GM12891 (cell line): ENCODE data around the gene PTX3. TPM values are rescaled to one million over a fixed set of nuclear protein-coding genes. Genes with fewer than 3 reads are reported as not detected.

Experiments used
- DNase-seq: peaks from one replicate; pipeline ENCODE4 v3.0.0; 2011; ENCODE audit warnings: low spot score; ENCODE audit not compliant: insufficient read length
- FAIRE-seq: peaks from 2 replicates; lab custom pipeline; 2011; peaks lifted over from hg19 to GRCh38; lab: Jason Lieb, UNC
- PAX5 ChIP-seq: IDR thresholded peaks from 2 replicates; pipeline ENCODE4 v1.6.1; 2011; ENCODE audit warnings: low read length, moderate library complexity, mild to moderate bottlenecking; ENCODE audit not compliant: insufficient read depth, severe bottlenecking
- POLR2A ChIP-seq: IDR thresholded peaks from 2 replicates; pipeline ENCODE4 v1.6.1; 2011; ENCODE audit warnings: low read depth, low read length, control low read depth
- POLR2AphosphoS5 ChIP-seq: IDR thresholded peaks from 2 replicates; pipeline ENCODE4 v1.6.1; 2011; ENCODE audit warnings: low read depth, low read length, control low read depth
- POU2F2 ChIP-seq: IDR thresholded peaks from 2 replicates; pipeline ENCODE4 v1.6.1; 2011; ENCODE audit warnings: low read depth, mild to moderate bottlenecking, control low read depth, low read length, moderate library complexity
- SPI1 ChIP-seq: IDR thresholded peaks from 2 replicates; pipeline ENCODE4 v1.6.1; 2011; ENCODE audit warnings: low read depth, low read length, control low read depth
- TAF1 ChIP-seq: IDR thresholded peaks from 2 replicates; pipeline ENCODE4 v1.6.1; 2011; ENCODE audit warnings: low read depth, low read length, control low read depth
- polyA plus RNA-seq: library from polyadenylated mRNA; unstranded; fragments of >200 nt; gene quantifications from one replicate; pipeline ENCODE4 v1.2.1, GENCODE V29; 2012; ENCODE audit warnings: low read depth, missing spikeins, inconsistent platforms; ENCODE audit not compliant: missing spikeins

PTX3 gene
- 0.04 TPM for polyA plus RNA-seq

GRCh38 chr3:157436583-157437291 is at the start of gene PTX3:
PTX3 (plus strand) TSS chr3:157436850; CDS start chr3:157436934, 84 bp downstream.
- TF ChIP-seq PAX5 (no peak), POLR2AphosphoS5 (no peak), TAF1 (no peak), POU2F2 (no peak), POLR2A (no peak), SPI1 (no peak)
- FAIRE-seq, result no peak

GRCh38 chr3:157387708-157388435 is 48.8 kb upstream of the PTX3 start:
- DNase-seq, result no peak
- no peak for FAIRE-seq
- TF ChIP-seq POLR2AphosphoS5, result no peak
- TF ChIP-seq POU2F2, result no peak
- no peak for TF ChIP-seq POLR2A
- TF ChIP-seq SPI1, result no peak
- TF ChIP-seq PAX5, result no peak
- no peak for TF ChIP-seq TAF1

More at GRCh38 chr3:157436583-157437291, at the start of gene PTX3:
- no peak for DNase-seq

- no peak for TF ChIP-seq SPI1
- no peak for TF ChIP-seq TAF1
- no peak for TF ChIP-seq POU2F2
- TF ChIP-seq POLR2AphosphoS5, result no peak
- TF ChIP-seq PAX5, result no peak
- TF ChIP-seq POLR2A, result no peak
Measured at GRCh38 chr3:157388976-157389375, 47.7 kb upstream of the PTX3 start.

GRCh38 chr3:157390713-157391515 is 45.7 kb upstream of the PTX3 start:
- no peak for TF ChIP-seq POU2F2
- no peak for TF ChIP-seq TAF1
- TF ChIP-seq POLR2A, result no peak
- TF ChIP-seq SPI1, result no peak
- no peak for TF ChIP-seq POLR2AphosphoS5
- no peak for TF ChIP-seq PAX5
- no peak for DNase-seq
- FAIRE-seq, result no peak

More at GRCh38 chr3:157388976-157389375, 47.7 kb upstream of the PTX3 start:
- DNase-seq (no peak), FAIRE-seq (no peak)

GRCh38 chr3:157392104-157392503 is 44.5 kb upstream of the PTX3 start:
- no peak for TF ChIP-seq POLR2AphosphoS5
- TF ChIP-seq POLR2A, result no peak
- TF ChIP-seq POU2F2, result no peak

GRCh38 chr3:157393113-157393512 is 43.5 kb upstream of the PTX3 start:
- no peak for TF ChIP-seq SPI1
- no peak for TF ChIP-seq PAX5
- no peak for TF ChIP-seq POLR2AphosphoS5
- no peak for TF ChIP-seq POLR2A
- TF ChIP-seq POU2F2, result no peak
- no peak for TF ChIP-seq TAF1
- FAIRE-seq, result no peak
- no peak for DNase-seq

More at GRCh38 chr3:157392104-157392503, 44.5 kb upstream of the PTX3 start:
- FAIRE-seq (no peak), DNase-seq (no peak)

GRCh38 chr3:157394411-157394810 is 42.2 kb upstream of the PTX3 start:
- TF ChIP-seq POU2F2 (no peak), SPI1 (no peak), POLR2AphosphoS5 (no peak), POLR2A (no peak), TAF1 (no peak), PAX5 (no peak)
- FAIRE-seq (no peak), DNase-seq (no peak)

- DNase-seq (no peak), FAIRE-seq (no peak)
- no peak for TF ChIP-seq PAX5
- TF ChIP-seq TAF1, result no peak
- TF ChIP-seq POLR2A, result no peak
- no peak for TF ChIP-seq POLR2AphosphoS5
- TF ChIP-seq SPI1, result no peak
- no peak for TF ChIP-seq POU2F2
Measured at GRCh38 chr3:157398598-157398997, 38.1 kb upstream of the PTX3 start.

- TF ChIP-seq PAX5 (no peak), POLR2AphosphoS5 (no peak), POLR2A (no peak), POU2F2 (no peak), SPI1 (no peak), TAF1 (no peak)
- FAIRE-seq (no peak), DNase-seq (no peak)
Measured at GRCh38 chr3:157404381-157404780, 32.3 kb upstream of the PTX3 start.
